B cell (primary cell): Measurements from ENCODE around the gene TBXAS1. TPM values are rescaled to one million over a fixed set of nuclear protein-coding genes. Genes with fewer than 3 reads are reported as not detected.

Source experiments
- ATAC-seq: fragments of 200-7000 bp; cut with Tn5 transposase; one replicate; pipeline ENCODE4 v1.10.0; 2021; ENCODE audit warnings: low read depth, mild to moderate bottlenecking, moderate number of reproducible peaks, moderate library complexity
- CTCF ChIA-PET: fragments of 350-600 bp; sonication (Branson Sonifier 250); formaldehyde crosslinking; loops from one replicate; lab custom pipeline; 2021; ENCODE audit warnings: antibody characterized with exemption, inconsistent platforms; lab: Charles Lee
- POLR2A ChIA-PET: fragments of 350-600 bp; sonication (Branson Sonifier 250); formaldehyde crosslinking; loops from one replicate; lab custom pipeline; 2021; ENCODE audit warnings: antibody characterized with exemption; lab: Charles Lee
- DNase-seq: peaks from one replicate; pipeline ENCODE4 v3.0.0; 2013
- H2AFZ ChIP-seq: 2 replicates; pipeline ENCODE4 v1.6.1; 2012; ENCODE audit warnings: mild to moderate bottlenecking, low read depth, low read length; ENCODE audit not compliant: insufficient read depth, poor library complexity, severe bottlenecking
- H3K27ac ChIP-seq, 2 donors: 1 replicate in 1 of 2; 2 replicates in 1 of 2; pipeline ENCODE4 v1.5.1; 2012 to 2013; ENCODE audit warnings: low read length in 2 of 2, mild to moderate bottlenecking in 2 of 2, moderate library complexity in 1 of 2
- H3K27me3 ChIP-seq, 4 experiments: fragments of 200-600 bp in 1 of 4; sonication (generic) in 1 of 4; replicated peaks in 1 of 4; 1 replicate in 2 of 4; 2 replicates in 2 of 4; pipeline versions ENCODE4 v1.6.1 to v1.7.0; 2013 to 2016; ENCODE audit warnings: low read length in 3 of 4, mild to moderate bottlenecking in 2 of 4, mixed read lengths in 1 of 4, moderate library complexity in 1 of 4; ENCODE audit not compliant: insufficient read depth in 4 of 4, control insufficient read depth in 3 of 4; ENCODE audit errors: control extremely low read depth in 1 of 4
- H3K36me3 ChIP-seq, 2 experiments: replicated peaks in 1 of 2; 1 replicate in 1 of 2; 2 replicates in 1 of 2; pipeline versions ENCODE4 v1.6.1 to v1.7.1; 2013; ENCODE audit warnings: low read length in 1 of 2; ENCODE audit not compliant: insufficient read depth in 2 of 2, control insufficient read depth in 1 of 2; ENCODE audit errors: control extremely low read depth in 1 of 2, extremely low read depth in 1 of 2
- H3K4me1 ChIP-seq, 2 donors: fragments of 200-600 bp in 1 of 2; sonication (generic) in 1 of 2; 1 replicate in 1 of 2; 2 replicates in 1 of 2; pipeline versions ENCODE4 v1.5.1 to v1.6.1; 2013 to 2017; ENCODE audit warnings: low read length in 2 of 2; ENCODE audit not compliant: control insufficient read depth in 2 of 2, insufficient read depth in 2 of 2
- H3K4me2 ChIP-seq: replicated peaks from 2 replicates; pipeline ENCODE3; 2012; ENCODE audit warnings: mild to moderate bottlenecking, low read depth, low read length; ENCODE audit not compliant: poor library complexity, severe bottlenecking
- H3K4me3 ChIP-seq, 5 experiments: fragments of 200-600 bp in 1 of 5; sonication (generic) in 1 of 5; 1 replicate in 3 of 5; 2 replicates in 2 of 5; pipeline versions ENCODE4 v1.5.1 to v1.7.0; 2011 to 2016; ENCODE audit warnings: low read length in 4 of 5, mild to moderate bottlenecking in 4 of 5, low read depth in 2 of 5, control low read depth in 1 of 5, moderate library complexity in 1 of 5; ENCODE audit not compliant: insufficient read depth in 1 of 5; ENCODE audit errors: control extremely low read depth in 1 of 5, extremely low read depth in 1 of 5
- H3K79me2 ChIP-seq: fragments of 200-600 bp; sonication (generic); one replicate; pipeline ENCODE4 v1.6.0; 2016; ENCODE audit warnings: low read length; ENCODE audit not compliant: control insufficient read depth, insufficient read depth
- H3K9ac ChIP-seq: fragments of 200-600 bp; sonication (generic); 2 replicates; pipeline ENCODE4 v1.6.1; 2017; ENCODE audit warnings: mild to moderate bottlenecking, low read length, moderate library complexity
- H3K9me3 ChIP-seq, 3 donors: one replicate each; pipeline versions ENCODE4 v1.6.1 to v1.7.1; 2013; ENCODE audit warnings: low read length in 2 of 3; ENCODE audit not compliant: control insufficient read depth in 2 of 3, insufficient read depth in 1 of 3; ENCODE audit errors: control extremely low read depth in 1 of 3
- H4K20me1 ChIP-seq: 2 replicates; pipeline ENCODE4 v1.6.0; 2012; ENCODE audit warnings: mild to moderate bottlenecking, low read length; ENCODE audit not compliant: insufficient read depth, control insufficient read depth, poor library complexity, severe bottlenecking
- H3K27ac Mint-ChIP-seq: one replicate; pipeline ENCODE4 v1.8.0; 2021; ENCODE audit warnings: mixed read lengths
- H3K27me3 Mint-ChIP-seq: one replicate; pipeline ENCODE4 v1.8.0; 2021; ENCODE audit warnings: mixed read lengths
- H3K4me1 Mint-ChIP-seq: one replicate; pipeline ENCODE4 v1.8.0; 2021; ENCODE audit warnings: mixed read lengths
- H3K4me3 Mint-ChIP-seq: one replicate; pipeline ENCODE4 v1.8.0; 2021; ENCODE audit warnings: mixed read lengths
- H3K9me3 Mint-ChIP-seq: one replicate; pipeline ENCODE4 v1.8.0; 2022; ENCODE audit warnings: mixed read lengths; ENCODE audit not compliant: insufficient read depth
- CTCF ChIP-seq: fragments of 200-600 bp; IDR thresholded peaks from one replicate; pipeline ENCODE4 v1.8.0; 2022; ENCODE audit warnings: antibody characterized with exemption, mild to moderate bottlenecking
- EZH2 ChIP-seq: IDR thresholded peaks from 2 replicates; pipeline ENCODE4 v1.6.1; 2012; ENCODE audit warnings: borderline replicate concordance, low read depth, mild to moderate bottlenecking, moderate library complexity, low read length; ENCODE audit not compliant: insufficient read depth, poor library complexity, severe bottlenecking
- WGBS: methylation state at CpG from one replicate; pipeline ENCODE4 v1.1.5; 2013; ENCODE audit warnings: missing lambda C conversion rate; ENCODE audit not compliant: insufficient coverage; 5-methylcytosine and 5-hydroxymethylcytosine counted together
- intact Hi-C: fragments of 100-400 bp; cut with micrococcal nuclease; formaldehyde crosslinking; loops from one replicate; pipeline ENCODE4 v1.10.0; 2022
- polyA plus RNA-seq: library from polyadenylated mRNA; depleted of rRNA; stranded (reverse); fragments of >200 nt; gene quantifications from 2 replicates; pipeline ENCODE4 v1.2.3, GENCODE V29; 2012
- total RNA-seq, 2 donors: library from RNA; stranded (reverse); fragments of 120-200 nt in 1 of 2; gene quantifications; 1 replicate in 1 of 2; 2 replicates in 1 of 2; pipeline versions ENCODE4 v1.2.3 to v1.2.4, GENCODE V29; 2013 to 2022

TBXAS1 gene
- total and polyA plus RNA-seq, 2 donors (not counting 1 experiment from before 2014, with no cell fraction given): 8.1 to 21.0 TPM

GRCh38 chr7:139813151-139813550 lies 15.9 kb upstream of the TBXAS1 start:
- no peak overlapping the region for H3K4me3 ChIP-seq
- H3K4me1 ChIP-seq: no peaks in the 10 kb centered on the region
- H3K9me3 Mint-ChIP-seq: peaks cover 2% of the 10 kb centered on the region
- 93% methylated on average over 3 of the region's 6 CpGs for WGBS
- peaks cover 13% of the 10 kb centered on the region for H3K27me3 Mint-ChIP-seq
- POLR2A ChIA-PET: no interaction called here
- no peaks in the 10 kb centered on the region for H4K20me1 ChIP-seq
- no peak overlapping the region for H3K27ac Mint-ChIP-seq
- H3K27me3 ChIP-seq: no peaks in the 10 kb centered on the region
- no peak overlapping the region for H3K4me3 Mint-ChIP-seq
- no peaks in the 10 kb centered on the region for H3K36me3 ChIP-seq
- no peak overlapping the region for H3K27ac ChIP-seq
- H3K4me2 ChIP-seq: no peak overlapping the region
- DNase-seq: no peak
- H3K4me1 Mint-ChIP-seq: no peaks in the 10 kb centered on the region
- no peak for TF ChIP-seq CTCF
- TF ChIP-seq EZH2: no peak
- H3K9ac ChIP-seq: no peak overlapping the region
- intact Hi-C loops: no loop called here
- CTCF ChIA-PET: no interaction called here
- ATAC-seq: no peak
- peaks cover 0 to 5% (median 0%) of the 10 kb centered on the region in 3 donors for H3K9me3 ChIP-seq
- H2AFZ ChIP-seq: no peak overlapping the region
- H3K79me2 ChIP-seq: no peaks in the 10 kb centered on the region

DNA sequence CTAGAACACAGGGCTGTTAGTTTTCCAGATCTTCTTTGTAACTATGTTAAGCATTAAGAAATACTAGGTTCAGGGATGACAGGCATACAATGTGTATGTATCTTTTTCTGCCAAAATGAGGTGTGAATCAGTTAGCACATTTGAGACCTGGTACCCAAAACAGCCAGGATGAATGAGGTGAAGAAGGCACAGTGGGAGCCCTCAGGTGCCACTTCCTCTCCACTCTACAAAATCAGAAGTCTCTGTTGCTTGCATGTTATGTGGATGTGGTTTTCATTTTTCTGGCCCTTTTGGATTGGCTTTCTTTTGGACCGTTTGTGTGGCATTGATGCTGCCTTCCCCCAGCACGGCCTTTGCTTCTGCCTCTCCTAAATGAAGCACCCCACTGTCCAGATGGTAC lies 15.4 kb upstream of the TBXAS1 start:
- no peaks in the 10 kb centered on the region for H3K79me2 ChIP-seq
- Mint-ChIP-seq H3K27ac (no peak overlapping the region), H3K4me1 (no peaks in the 10 kb centered on the region), H3K4me3 (no peak overlapping the region), H3K9me3 (peaks cover 2% of the 10 kb centered on the region), H3K27me3 (peaks cover 10% of the 10 kb centered on the region)
- no peaks in the 10 kb centered on the region for H3K27me3 ChIP-seq
- no peak overlapping the region for H3K4me2 ChIP-seq
- ChIA-PET POLR2A (no interaction called here), CTCF (no interaction called here)
- no peaks in the 10 kb centered on the region for H3K4me1 ChIP-seq
- DNase-seq: no peak
- H3K4me3 ChIP-seq: no peak overlapping the region
- H4K20me1 ChIP-seq: no peaks in the 10 kb centered on the region
- no CpG with 5 or more reads among the region's 2 CpGs for WGBS
- intact Hi-C loops: no loop called here
- H2AFZ ChIP-seq: no peak overlapping the region
- no peak for TF ChIP-seq EZH2
- no peak for TF ChIP-seq CTCF
- H3K36me3 ChIP-seq: no peaks in the 10 kb centered on the region
- H3K9me3 ChIP-seq: peaks cover 0 to 5% (median 0%) of the 10 kb centered on the region in 3 donors
- H3K9ac ChIP-seq: no peak overlapping the region
- H3K27ac ChIP-seq: no peak overlapping the region
- no peak for ATAC-seq
